Spleen (tissue), 7 donors: ENCODE data around the gene TMEM270.
A peak's percentile ranks its signal among the peaks of the same experiment; 100 is the strongest.

Source experiments
- POLR2A ChIP-seq, 3 donors: fragments of 450-650 bp; IDR thresholded peaks; one replicate each; pipeline ENCODE4 v1.5.1; 2017; ENCODE audit warnings: antibody characterized with exemption in 3 of 3, mild to moderate bottlenecking in 1 of 3
- POLR2AphosphoS5 ChIP-seq, 3 donors: sonication (generic); formaldehyde crosslinking; IDR thresholded peaks; one replicate each; pipeline ENCODE4 v1.5.1; 2017; ENCODE audit warnings: antibody characterized with exemption in 3 of 3
- TF ChIP-seq, protein P1 (sequence below), 11 experiments: fragments of 200-600 bp in 7 of 11; fragments of 450-650 bp in 4 of 11; sonication (generic) in 4 of 11; IDR thresholded peaks in 8 of 11; conservative IDR thresholded peaks in 3 of 11; 1 replicate in 7 of 11; 2 replicates in 4 of 11; pipeline versions ENCODE4 v1.4.0 to v1.8.0; 2016 to 2021; ENCODE audit warnings: antibody characterized with exemption in 11 of 11, inconsistent platforms in 4 of 11, mild to moderate bottlenecking in 1 of 11
- donor health status: DM: no; HTN: no; CAD: no; lungs with moderate emphysema.
- donor health status: DM: no; HTN: no; CAD: no.
- donor health status: DM: no; HTN: no; CAD: no.

DNA sequence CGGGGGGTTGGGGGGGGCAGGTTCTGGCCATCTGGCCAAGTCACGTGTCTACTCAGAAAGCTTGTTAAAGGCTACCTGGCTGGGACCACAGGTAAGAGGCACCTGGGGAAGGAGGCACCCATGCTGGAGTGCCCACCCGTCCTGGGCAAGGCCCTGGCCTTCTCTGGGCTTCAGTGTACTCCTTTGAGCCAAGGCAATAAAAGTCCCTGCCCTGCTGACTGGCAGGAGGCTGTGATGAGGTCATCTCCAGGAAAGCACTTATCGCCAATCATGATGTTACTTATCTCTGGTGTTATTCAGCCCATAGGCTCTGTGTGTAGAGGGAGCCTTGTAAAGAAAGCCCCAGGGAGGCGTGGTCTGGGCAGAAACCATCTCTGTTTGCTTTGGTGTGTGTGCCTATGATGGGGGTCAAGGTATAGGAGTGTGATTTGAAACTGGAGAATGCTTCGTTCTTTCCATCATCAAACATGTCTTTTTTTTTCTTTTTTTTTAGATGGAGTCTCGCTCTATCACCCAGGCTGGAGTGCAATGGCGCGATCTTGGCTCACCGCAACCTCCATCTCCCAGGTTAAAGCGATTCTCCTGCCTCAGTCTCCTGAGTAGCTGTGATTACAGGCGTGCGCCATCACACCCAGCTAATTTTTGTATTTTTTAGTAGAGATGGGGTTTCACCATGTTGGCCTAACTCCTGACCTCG is 32.7 kb upstream of the TMEM270 start:
- TF ChIP-seq, protein P1, sequence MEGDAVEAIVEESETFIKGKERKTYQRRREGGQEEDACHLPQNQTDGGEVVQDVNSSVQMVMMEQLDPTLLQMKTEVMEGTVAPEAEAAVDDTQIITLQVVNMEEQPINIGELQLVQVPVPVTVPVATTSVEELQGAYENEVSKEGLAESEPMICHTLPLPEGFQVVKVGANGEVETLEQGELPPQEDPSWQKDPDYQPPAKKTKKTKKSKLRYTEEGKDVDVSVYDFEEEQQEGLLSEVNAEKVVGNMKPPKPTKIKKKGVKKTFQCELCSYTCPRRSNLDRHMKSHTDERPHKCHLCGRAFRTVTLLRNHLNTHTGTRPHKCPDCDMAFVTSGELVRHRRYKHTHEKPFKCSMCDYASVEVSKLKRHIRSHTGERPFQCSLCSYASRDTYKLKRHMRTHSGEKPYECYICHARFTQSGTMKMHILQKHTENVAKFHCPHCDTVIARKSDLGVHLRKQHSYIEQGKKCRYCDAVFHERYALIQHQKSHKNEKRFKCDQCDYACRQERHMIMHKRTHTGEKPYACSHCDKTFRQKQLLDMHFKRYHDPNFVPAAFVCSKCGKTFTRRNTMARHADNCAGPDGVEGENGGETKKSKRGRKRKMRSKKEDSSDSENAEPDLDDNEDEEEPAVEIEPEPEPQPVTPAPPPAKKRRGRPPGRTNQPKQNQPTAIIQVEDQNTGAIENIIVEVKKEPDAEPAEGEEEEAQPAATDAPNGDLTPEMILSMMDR (IDR thresholded peaks at IDR 0.05 in 8 of 11, conservative IDR thresholded peaks at IDR 0.05 in 3 of 11): no peak
- no peak for TF ChIP-seq POLR2A (IDR thresholded peaks at IDR 0.05)
- peak in 1 of 3 donors; percentile 30 for TF ChIP-seq POLR2AphosphoS5 (IDR thresholded peaks at IDR 0.05)
